NCI-H526 (cell line): Measurements from ENCODE around the gene RIC3.

Experiments
- DNase-seq, 2 experiments: peaks; one replicate each; lab custom pipeline; 2025; lab: John Stamatoyannopoulos, UW

RIC3 gene

GRCh38 chr11:8102965-8103364 is 65.9 kb downstream of the RIC3 start:
- no peak for DNase-seq

GRCh38 chr11:8102296-8102915 is 66.4 kb downstream of the RIC3 start:
- no peak for DNase-seq

- no peak for DNase-seq
These were observed 67.4 kb downstream of the RIC3 start for GRCh38 chr11:8101421-8101820.

GRCh38 chr11:8100605-8101004 is 68.2 kb downstream of the RIC3 start:
- DNase-seq, result no peak

DNA sequence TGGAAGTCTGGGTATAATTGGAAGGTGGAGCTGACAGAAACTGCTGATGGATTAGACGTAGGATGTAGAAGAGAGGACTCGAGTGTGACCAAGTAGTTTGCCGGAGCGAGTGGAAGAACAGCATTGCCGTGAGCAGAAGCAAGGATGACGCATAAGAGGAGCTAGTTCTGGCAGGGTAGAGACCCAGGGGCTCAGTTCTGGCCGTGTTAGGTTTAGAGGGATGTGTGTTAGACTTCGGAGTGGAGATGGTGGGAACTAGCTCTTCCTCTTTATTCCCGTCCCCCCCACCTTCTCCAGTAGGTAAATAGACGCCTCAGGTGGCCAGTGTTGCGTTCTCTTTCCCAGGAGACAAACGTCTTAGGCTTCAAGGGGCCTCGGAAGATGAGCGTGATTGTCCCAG is 68.7 kb downstream of the RIC3 start:
- DNase-seq, result no peak

DNA sequence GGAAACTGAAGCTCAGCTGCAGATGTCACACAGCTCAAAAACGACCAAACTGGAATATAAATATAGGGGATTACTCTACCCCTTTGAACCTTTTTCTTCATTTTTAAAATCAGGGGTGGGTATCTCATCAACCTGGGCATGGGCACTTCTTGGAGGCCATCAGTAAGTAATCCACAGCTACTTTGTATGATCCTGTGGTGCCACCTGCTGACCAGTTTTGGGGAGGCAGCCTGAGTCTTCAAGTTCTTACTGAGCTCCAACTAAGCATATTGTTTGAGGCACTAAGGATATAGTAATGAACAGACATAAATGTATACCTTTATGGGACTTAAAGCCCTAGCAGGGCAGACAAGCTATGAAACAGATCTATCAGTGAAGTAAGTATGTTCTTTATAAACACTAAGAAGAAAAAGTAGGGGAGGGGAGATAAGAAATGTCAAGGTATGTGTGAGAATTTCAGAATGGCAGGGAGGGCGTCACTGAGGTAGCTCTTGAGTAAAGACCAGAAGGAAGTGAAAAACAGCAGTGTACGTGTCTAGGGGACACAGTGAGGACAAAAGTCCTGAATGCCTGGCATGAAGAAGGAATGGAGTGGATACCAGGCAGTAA is 69.4 kb downstream of the RIC3 start:
- peak; percentile 54 to 87 for DNase-seq

- DNase-seq, result no peak
These were observed 69.9 kb downstream of the RIC3 start for GRCh38 chr11:8098879-8099278.

DNA sequence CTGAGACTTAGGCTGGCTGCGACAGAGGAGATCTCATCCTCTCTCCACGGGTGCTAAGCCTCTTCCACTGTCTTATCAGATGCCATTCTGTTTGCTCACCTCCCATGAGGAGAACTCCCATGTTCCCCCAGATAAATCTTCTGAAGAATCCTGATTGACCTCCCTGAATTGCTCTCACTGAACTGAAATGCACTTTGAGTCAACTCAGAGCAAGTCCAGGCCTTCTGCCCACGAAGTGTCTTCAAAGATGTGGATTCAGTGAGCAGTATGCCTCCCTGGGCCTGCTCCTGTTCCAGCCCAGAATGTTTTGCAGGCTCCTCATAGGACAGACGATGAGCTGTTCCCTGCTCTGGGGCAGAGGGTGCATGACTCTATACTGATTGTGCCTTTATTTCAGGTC is 70.5 kb downstream of the RIC3 start:
- DNase-seq, result no peak

DNA sequence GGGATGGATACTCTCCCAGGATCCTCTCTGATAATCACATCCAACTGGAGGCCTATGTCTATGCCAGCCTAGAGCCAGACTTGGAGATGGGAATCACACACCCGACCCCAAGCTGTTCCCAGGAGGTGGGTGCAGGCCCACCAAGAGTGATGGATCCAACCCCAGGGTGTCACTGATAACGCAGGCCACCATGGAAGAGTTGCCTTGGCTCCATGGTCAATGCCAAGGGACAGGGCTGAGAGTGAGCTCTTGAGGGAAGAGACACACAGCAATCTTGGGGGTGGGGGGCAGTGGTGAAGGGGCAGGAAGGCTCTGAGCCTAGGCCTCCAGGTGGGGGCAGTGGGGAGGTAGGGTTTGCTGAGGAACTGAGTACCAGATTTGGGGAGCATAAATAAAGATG is 70.9 kb downstream of the RIC3 start:
- no peak for DNase-seq

GRCh38 chr11:8097468-8097867 is 71.4 kb downstream of the RIC3 start:
- no peak for DNase-seq

GRCh38 chr11:8097062-8097461 is 71.8 kb downstream of the RIC3 start:
- DNase-seq, result no peak

DNA sequence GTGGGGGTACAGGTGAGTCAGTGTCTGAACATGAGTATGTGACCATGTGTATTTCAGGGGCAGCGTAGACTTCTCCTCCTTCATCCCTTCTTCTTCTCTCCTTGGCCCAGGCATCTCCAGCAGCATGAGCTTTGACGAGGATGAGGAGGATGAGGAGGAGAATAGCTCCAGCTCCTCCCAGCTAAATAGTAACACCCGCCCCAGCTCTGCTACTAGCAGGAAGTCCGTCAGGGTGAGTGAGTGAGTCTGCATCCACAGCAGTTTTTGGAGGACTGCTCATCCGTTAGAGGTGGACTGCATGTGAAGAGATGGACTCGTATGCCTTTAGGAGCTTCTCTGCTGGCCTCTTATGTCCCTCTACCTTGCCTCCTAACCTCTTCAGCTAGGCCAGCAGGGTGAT is 72.2 kb downstream of the RIC3 start:
- no peak for DNase-seq

GRCh38 chr11:8095806-8096522 is 72.9 kb downstream of the RIC3 start:
- DNase-seq, result no peak

DNA sequence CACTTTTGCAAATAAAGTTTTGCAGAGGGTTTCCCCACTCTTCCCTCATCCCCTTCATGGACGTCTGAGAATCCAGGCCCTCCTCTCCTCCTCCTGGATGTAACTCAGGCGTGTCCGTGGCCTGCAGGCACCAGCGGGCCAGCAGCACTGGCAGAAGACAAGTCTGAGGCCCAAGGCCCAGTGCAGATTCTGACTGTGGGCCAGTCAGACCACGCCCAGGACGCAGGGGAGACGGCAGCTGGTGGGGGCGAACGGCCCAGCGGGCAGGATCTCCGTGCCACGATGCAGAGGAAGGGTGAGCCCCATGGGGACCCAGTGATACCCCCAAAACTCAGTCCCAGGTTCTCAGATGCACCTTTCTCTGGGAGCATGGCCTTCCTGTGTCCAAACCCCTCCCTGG is 73.5 kb downstream of the RIC3 start:
- DNase-seq, result no peak

- DNase-seq, result no peak
These were observed 74.2 kb downstream of the RIC3 start for GRCh38 chr11:8094656-8095055.

- DNase-seq, result no peak
These were observed 74.8 kb downstream of the RIC3 start for GRCh38 chr11:8093931-8094575.

DNA sequence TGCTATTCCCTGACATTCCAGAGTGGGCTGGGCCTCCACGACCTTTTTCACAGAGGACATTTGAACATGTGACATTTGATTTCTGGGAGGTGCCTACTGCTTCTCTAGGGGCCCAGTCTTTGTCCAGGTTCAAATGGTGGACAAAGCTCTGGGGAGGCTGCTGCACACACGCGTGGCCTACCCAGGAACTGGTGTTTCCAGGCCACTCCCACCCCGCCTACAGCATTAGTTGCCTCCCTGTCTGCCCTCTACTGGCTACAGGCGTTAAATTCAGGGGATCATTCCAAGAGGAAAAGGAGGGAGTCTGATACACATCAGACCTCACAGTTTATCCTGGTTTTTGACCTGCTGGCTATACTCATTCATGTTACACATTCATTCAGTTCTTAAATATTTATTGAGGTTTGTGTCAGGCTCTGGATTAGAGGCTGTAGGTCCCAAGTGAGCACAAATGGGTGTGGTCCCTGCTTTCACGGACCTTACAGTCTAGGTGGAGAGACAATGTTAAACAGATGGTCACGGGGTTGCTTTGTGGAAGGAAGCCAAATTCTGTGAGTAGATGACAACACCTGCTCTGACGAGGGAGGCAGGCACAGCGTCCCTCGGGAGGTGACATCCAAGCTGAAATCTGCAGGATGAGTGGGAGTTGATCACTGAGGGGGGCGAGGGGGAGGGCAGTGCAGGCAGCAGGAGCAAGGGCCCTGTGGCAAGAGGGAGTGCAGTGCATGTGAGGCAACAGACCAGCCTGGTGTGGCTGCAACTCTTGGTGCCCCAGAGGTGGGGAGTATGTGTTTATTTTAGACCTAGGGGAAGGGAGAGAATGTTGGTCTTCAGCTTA is 76.0 kb downstream of the RIC3 start:
- DNase-seq, result peak; percentile 12 to 79

DNA sequence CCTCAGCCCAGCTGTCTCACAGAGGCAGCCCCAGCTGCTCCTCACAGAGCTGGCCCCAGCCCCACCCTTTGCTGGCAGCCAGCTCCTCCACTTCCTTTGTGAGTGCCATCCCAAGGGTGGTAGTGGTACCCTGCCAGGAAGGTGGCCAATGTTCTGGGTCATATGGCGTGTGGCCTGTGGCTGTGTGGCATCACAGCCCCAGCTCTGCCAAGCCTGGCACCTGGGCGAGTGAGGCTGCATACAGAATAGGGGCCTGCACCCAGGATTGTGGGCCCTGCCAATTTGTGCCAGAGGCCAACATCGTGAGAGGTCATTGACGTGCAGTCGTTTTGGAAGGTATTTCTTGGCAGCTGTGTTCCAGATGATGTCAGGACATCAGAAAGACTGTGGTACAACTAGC is 77.1 kb downstream of the RIC3 start:
- no peak for DNase-seq

DNA sequence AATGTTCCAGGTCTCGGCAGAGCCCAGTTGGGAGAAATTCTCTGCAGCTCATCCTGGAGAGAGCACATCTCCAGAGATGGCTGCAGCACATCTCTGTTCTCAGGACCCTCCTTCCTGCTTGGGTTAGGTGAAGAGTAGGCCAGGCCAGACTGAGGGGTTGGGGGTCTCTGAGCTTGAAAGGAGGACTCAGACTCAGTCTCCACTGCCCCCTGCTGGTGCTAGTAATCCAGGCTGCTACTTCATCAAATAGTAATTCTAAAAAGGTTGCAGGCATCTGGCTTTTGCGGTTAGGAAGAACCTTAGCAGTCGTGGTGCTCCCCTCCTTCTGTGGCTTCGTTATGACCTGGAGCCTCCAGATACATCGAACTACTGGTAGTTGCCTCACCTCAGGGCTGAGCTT is 78.1 kb downstream of the RIC3 start:
- peak; percentile 58 to 79 for DNase-seq

GRCh38 chr11:8089791-8090510 is 78.9 kb downstream of the RIC3 start:
- DNase-seq, result no peak

DNA sequence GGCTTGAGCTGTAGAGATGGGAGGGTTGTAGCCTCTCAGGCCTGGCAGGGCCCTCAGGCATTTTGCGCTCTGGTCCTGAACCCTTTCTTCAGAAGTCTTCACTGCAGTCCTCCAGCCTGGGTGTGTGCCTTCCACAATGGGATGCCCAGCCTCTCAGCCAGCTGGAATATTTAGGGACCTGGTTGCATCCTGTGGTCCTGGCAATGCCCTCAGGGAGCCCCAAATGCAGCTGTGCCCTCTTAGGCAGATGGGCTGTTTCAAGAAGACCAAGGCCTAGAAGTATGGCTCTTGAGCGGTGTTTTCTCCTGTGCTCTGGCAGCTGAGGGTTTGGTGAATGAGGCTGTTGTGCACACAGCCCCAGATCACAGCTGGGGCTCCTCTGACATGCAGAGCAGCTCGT is 81.1 kb downstream of the RIC3 start:
- DNase-seq, result no peak
